WI38 (cell line): ENCODE data around the gene TTC39C.

Experiments used
- H3K4me3 ChIP-seq: 2 replicates; pipeline ENCODE4 v1.5.1; 2011; ENCODE audit warnings: low read depth, mild to moderate bottlenecking, control low read depth, low read length
- TF ChIP-seq, protein P1 (sequence below): IDR thresholded peaks from 2 replicates; pipeline ENCODE4 v1.5.1; 2012; ENCODE audit warnings: low read depth, mild to moderate bottlenecking, control low read depth, low read length

The TTC39C gene

DNA sequence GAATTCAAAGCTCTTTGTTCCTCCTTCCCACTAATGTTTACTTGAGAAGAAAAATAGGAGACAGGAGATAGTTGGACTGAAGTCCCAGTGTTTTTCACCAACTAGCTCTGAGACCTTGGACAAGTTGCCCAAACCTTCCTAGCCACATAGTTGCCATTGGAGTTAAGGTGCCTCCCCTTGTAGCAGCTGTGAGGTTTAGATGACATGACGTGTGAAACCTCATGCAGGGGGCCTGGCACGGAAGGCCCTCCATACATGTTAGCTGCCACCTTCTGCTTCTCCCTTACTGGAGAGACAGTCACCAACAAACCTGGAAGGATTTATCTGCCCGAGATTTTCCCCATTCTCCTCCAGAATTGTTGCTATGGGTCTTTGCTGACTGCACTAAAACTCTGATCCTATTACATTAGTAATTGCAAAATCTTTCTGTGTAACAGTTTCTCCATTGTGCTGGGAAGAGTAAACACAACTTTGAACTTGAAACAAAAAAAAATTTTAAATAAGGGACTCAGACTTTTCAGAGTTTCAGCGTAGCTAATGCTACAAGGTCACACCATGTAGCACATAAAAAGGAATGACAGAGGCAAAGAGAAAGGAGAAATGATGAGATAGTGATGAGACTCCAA is 100.5 kb downstream of the TTC39C start:
- TF ChIP-seq, protein P1, sequence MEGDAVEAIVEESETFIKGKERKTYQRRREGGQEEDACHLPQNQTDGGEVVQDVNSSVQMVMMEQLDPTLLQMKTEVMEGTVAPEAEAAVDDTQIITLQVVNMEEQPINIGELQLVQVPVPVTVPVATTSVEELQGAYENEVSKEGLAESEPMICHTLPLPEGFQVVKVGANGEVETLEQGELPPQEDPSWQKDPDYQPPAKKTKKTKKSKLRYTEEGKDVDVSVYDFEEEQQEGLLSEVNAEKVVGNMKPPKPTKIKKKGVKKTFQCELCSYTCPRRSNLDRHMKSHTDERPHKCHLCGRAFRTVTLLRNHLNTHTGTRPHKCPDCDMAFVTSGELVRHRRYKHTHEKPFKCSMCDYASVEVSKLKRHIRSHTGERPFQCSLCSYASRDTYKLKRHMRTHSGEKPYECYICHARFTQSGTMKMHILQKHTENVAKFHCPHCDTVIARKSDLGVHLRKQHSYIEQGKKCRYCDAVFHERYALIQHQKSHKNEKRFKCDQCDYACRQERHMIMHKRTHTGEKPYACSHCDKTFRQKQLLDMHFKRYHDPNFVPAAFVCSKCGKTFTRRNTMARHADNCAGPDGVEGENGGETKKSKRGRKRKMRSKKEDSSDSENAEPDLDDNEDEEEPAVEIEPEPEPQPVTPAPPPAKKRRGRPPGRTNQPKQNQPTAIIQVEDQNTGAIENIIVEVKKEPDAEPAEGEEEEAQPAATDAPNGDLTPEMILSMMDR: no peak
- H3K4me3 ChIP-seq: no peak overlapping the region

- TF ChIP-seq, protein P1: no peak
- H3K4me3 ChIP-seq: no peak overlapping the region
These were observed 101.1 kb downstream of the TTC39C start for GRCh38 chr18:24115628-24116027.

- TF ChIP-seq, protein P1: peak; percentile 63
- no peak overlapping the region for H3K4me3 ChIP-seq
These were observed 104.4 kb downstream of the TTC39C start for GRCh38 chr18:24118750-24119577.

GRCh38 chr18:24120676-24121075 is 106.1 kb downstream of the TTC39C start:
- no peak overlapping the region for H3K4me3 ChIP-seq
- TF ChIP-seq, protein P1: no peak

DNA sequence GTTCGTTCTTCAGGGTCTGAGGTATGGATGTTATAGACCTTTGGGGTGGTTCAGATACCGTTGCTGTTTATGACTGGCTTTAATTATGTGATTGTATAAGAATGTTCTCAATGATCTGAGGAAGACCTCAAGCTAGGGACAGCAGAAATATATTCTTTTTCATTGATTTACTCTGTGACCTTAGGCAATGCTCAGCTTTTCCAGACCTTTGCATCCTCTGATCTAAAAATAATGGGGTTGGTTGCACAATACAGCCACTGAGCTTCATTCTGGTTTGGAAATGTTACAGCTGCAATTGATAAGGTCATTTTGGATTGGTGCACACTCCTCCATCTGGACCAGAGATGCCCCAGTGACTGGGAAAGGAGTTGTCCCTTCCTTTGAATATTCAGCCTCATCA is 107.1 kb downstream of the TTC39C start:
- TF ChIP-seq, protein P1: no peak
- no peak overlapping the region for H3K4me3 ChIP-seq

GRCh38 chr18:24126155-24126961 is 111.8 kb downstream of the TTC39C start:
- H3K4me3 ChIP-seq: no peak overlapping the region
- TF ChIP-seq, protein P1: no peak

GRCh38 chr18:24127735-24128134 is 113.2 kb downstream of the TTC39C start:
- H3K4me3 ChIP-seq: no peak overlapping the region
- TF ChIP-seq, protein P1: no peak
